ENCODE data around the gene PDE7B.

Gene PDE7B

DNA sequence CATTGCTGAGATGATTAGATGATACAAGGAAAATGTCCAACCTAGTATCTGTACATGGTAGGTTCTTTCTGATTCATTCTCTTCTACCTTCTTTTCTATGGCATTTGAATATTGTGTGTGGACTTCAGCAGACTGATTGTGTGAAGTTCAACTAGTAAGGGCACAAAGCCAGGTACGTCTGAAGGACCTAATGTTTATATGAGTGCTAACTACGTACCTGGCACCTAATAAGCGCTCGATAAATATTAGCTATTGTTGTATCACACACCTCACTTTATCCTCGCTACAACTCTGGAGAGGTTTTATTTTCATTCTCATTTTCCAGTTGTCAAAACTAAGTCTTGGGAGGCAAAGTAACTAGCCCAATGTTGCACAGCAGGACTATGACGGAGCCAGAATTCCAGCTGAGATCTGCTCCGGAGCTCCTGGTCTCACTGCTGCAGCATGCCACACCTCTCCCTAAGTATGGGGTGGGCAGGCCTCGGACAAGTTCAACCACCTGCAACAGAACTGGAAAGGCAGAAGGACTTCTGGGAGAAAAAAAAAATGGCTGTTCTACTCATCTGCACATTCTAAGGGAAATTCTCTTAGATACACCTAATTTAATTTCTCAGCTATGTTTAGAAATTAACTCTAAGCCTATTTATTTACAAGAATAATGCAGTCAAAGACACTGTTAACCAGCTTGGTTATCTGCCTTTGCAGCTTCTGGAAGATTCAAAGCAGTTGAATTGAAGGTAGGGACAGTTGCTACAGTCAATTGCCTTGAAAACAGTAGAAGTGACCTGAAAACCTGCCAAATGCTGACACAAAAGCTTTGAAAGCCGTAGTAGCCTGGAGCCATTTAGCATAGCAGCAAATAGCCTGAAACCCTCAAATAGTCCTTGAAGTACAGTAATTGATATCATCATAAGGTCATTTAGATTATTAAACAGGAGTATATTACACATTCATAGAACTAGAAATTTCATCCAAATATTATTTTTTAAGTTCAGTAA is 165.0 kb downstream of the PDE7B start:
- H3K4me3 ChIP-seq (ENCODE audit: low read depth, low read length), result no peak overlapping the region

- no peak overlapping the region for H3K4me3 ChIP-seq (ENCODE audit: low read depth, low read length)
Observed at GRCh38 chr6:136020691-136021090, 169.2 kb downstream of the PDE7B start.

- no peak overlapping the region for H3K4me3 ChIP-seq (ENCODE audit: low read depth, low read length)
Observed at GRCh38 chr6:136022224-136022874, 170.8 kb downstream of the PDE7B start.

- no peak overlapping the region for H3K4me3 ChIP-seq (ENCODE audit: low read depth, low read length)
Observed at GRCh38 chr6:136024711-136025110, 173.2 kb downstream of the PDE7B start.

DNA sequence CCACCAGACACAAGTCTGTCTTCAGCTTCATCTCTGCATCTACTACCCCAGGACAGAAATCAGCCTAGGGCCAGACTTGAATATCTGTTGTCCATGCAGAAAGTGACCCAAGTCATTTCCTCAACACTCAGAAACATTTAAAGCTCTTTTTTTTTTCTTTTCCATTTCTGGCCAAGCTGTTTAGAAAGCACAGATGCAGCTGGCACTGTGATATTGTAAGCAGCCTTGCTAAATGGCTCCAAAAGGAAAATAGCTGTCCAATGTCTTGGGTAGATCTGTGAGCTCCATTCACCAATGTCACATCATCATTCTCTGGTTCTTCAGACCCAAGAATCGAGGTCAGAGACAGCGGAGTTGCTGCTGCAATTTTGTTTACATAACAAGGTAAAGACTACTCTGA is 174.2 kb downstream of the PDE7B start:
- H3K4me3 ChIP-seq (ENCODE audit: low read depth, low read length), result no peak overlapping the region

DNA sequence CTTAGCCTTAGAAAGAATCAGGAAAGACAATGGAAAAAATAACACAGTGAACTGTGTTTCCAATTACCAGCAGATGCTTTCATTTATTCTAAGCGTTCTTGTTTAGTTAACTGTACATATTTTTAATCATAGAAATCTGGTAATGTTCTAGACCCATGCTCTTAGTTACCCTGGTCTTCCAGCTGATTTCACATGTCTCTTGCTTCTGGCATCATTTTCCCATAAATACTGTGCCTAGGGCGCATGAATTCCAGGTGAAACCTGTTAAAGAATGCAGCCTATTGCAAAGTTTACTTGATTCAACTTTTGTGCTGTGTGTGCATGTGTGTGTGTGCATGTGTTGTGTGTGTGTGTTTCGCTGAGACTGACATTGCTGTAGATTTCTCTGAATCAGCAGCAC is 178.6 kb downstream of the PDE7B start:
- no peak overlapping the region for H3K4me3 ChIP-seq (ENCODE audit: low read depth, low read length)

DNA sequence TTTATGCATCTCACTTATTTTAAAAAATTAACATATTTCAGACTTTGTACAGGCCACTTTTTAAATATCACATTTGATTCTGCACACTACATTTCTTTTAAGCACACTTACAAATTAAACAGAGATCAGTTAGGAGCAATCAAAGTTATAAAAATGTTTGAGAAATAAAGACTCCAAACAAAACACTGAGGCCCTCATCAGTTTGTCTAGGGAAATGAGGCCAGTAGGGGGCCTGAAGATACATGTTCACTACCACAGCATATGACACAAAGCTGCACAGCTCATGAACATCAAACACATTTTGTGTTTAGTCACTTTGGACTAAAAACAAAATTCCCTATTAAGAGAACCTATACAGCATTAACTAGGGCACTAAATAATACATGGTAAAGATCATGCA is 180.5 kb downstream of the PDE7B start:
- H3K4me3 ChIP-seq (ENCODE audit: low read depth, low read length), result no peak overlapping the region

DNA sequence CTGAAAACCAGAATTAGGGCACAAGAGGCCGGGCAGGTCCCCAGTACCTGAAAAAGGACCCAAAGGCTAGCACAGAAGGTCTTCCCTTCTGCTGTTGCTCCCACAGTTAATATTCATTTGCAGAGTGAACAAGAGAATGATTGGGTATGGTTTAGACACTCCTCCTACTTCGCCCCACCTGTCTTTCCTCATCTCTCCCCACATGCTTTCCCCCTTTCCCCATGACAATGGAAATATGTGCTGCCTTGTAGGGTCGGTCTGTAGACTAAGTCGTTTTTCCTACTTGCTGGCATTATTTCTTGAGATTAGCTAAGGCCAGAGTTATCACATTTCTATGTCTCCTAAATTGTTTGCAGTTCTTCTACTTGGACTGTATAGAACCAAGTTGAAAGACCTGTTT is 181.9 kb downstream of the PDE7B start:
- no peak overlapping the region for H3K4me3 ChIP-seq (ENCODE audit: low read depth, low read length)

DNA sequence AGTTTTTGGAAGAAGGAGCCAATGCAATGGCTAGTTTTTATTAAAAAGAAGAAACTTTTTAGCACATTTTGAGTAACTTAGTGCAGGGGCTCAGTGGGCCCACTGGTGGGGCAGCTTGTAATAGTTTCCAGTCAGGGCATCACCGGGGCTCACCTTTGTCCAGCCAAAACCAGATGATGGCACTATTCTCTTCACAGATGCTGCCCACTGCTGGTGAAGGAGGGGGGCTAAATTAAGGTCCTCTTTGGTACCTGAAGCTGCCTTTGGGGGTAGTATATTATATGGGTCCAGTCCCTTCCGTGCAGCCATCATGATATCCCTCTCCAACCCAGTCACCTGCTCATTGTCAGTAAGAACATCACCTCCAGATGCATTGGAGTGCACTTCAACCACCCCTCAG is 182.9 kb downstream of the PDE7B start:
- H3K4me3 ChIP-seq (ENCODE audit: low read depth, low read length), result no peak overlapping the region

GRCh38 chr6:136035378-136036070 is 184.0 kb downstream of the PDE7B start:
- no peak overlapping the region for H3K4me3 ChIP-seq (ENCODE audit: low read depth, low read length)

GRCh38 chr6:136036071-136036380 is 184.5 kb downstream of the PDE7B start:
- H3K4me3 ChIP-seq (ENCODE audit: low read depth, low read length), result no peak overlapping the region

- H3K4me3 ChIP-seq (ENCODE audit: low read depth, low read length), result no peak overlapping the region
Observed at GRCh38 chr6:136036601-136037000, 185.1 kb downstream of the PDE7B start.

- H3K4me3 ChIP-seq (ENCODE audit: low read depth, low read length), result no peak overlapping the region
Observed at GRCh38 chr6:136037242-136037875, 185.9 kb downstream of the PDE7B start.

- H3K4me3 ChIP-seq (ENCODE audit: low read depth, low read length), result no peak overlapping the region
Observed at GRCh38 chr6:136037876-136038460, 186.5 kb downstream of the PDE7B start.

- H3K4me3 ChIP-seq (ENCODE audit: low read depth, low read length), result no peak overlapping the region
Observed at GRCh38 chr6:136038531-136038930, 187.0 kb downstream of the PDE7B start.

- no peak overlapping the region for H3K4me3 ChIP-seq (ENCODE audit: low read depth, low read length)
Observed at GRCh38 chr6:136039185-136039584, 187.7 kb downstream of the PDE7B start.

- H3K4me3 ChIP-seq (ENCODE audit: low read depth, low read length), result no peak overlapping the region
Observed at GRCh38 chr6:136050475-136050874, 199.0 kb downstream of the PDE7B start.

GRCh38 chr6:136051140-136051775 is 199.8 kb downstream of the PDE7B start:
- no peak overlapping the region for H3K4me3 ChIP-seq (ENCODE audit: low read depth, low read length)

GRCh38 chr6:136052031-136052430 is 200.5 kb downstream of the PDE7B start:
- H3K4me3 ChIP-seq (ENCODE audit: low read depth, low read length), result no peak overlapping the region

DNA sequence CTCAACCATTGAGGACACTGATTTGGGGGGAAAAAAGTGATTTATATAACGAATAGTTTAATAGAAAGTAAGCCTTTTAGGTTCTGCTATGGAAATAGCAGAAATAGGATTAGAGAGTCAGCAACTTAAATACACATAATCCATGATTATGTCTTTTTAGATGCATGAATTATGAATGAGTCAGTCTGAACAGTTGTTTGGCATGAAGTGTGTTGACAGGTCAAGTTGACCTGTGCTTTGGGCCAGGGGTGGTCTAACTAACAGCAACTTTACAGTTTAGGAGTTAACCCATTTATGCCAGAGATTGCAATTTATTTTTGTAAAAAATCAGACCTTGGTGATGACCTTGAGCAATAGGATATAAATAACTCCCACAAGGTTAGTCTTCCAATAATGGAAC is 207.4 kb downstream of the PDE7B start:
- H3K4me3 ChIP-seq (ENCODE audit: low read depth, low read length), result no peak overlapping the region

Data from iPS-11a (cell line).